WTC11 (cell line): Measurements from ENCODE around the gene POLR2A. TPM values are rescaled to one million over a fixed set of nuclear protein-coding genes. Genes with fewer than 3 reads are reported as not detected.

Experiments
- ATAC-seq: fragments of 200-7000 bp; cut with Tn5 transposase; 2 replicates; pipeline ENCODE4 v1.10.0; 2021; ENCODE audit warnings: mild to moderate bottlenecking, moderate library complexity
- CTCF ChIA-PET: fragments of 300-600 bp; sonication (Branson Sonifier 250); formaldehyde crosslinking; loops from one replicate; lab custom pipeline; 2021; ENCODE audit warnings: antibody characterized with exemption; lab: Charles Lee
- POLR2A ChIA-PET: fragments of 350-600 bp; sonication (Branson Sonifier 250); formaldehyde crosslinking; loops from one replicate; lab custom pipeline; 2021; ENCODE audit warnings: antibody characterized with exemption; lab: Charles Lee
- DNase-seq: peaks from one replicate; pipeline ENCODE4 v3.0.0; 2021; ENCODE audit warnings: low spot score
- H3K27ac Mint-ChIP-seq: 2 replicates; pipeline ENCODE4 v1.8.0; 2021; ENCODE audit warnings: mixed read lengths
- H3K27me3 Mint-ChIP-seq: 2 replicates; pipeline ENCODE4 v1.8.0; 2021; ENCODE audit warnings: low read depth, mild to moderate bottlenecking, moderate library complexity, mixed read lengths
- H3K36me3 Mint-ChIP-seq: 2 replicates; pipeline ENCODE4 v1.8.0; 2021; ENCODE audit warnings: mixed read lengths
- H3K4me1 Mint-ChIP-seq: 2 replicates; pipeline ENCODE4 v1.8.0; 2022; ENCODE audit warnings: mixed read lengths
- H3K4me3 Mint-ChIP-seq: 2 replicates; pipeline ENCODE4 v1.8.0; 2021; ENCODE audit warnings: mild to moderate bottlenecking, moderate library complexity, mixed read lengths
- H3K9me3 Mint-ChIP-seq: 2 replicates; pipeline ENCODE4 v1.8.0; 2021; ENCODE audit warnings: mixed read lengths
- CREM ChIP-seq: sonication (generic); formaldehyde crosslinking; IDR thresholded peaks from 2 replicates; pipeline ENCODE4 v1.8.1; 2022; ENCODE audit warnings: mild to moderate bottlenecking, missing genetic modification reagents, moderate library complexity
- EMX1 ChIP-seq: fragments of 250-450 bp; sonication (Bioruptor Pico); IDR thresholded peaks from 2 replicates; pipeline ENCODE4 v1.8.0; 2021; ENCODE audit warnings: mild to moderate bottlenecking
- ESRRA ChIP-seq: sonication (generic); formaldehyde crosslinking; IDR thresholded peaks from 2 replicates; pipeline ENCODE4 v1.8.1; 2022; ENCODE audit warnings: mild to moderate bottlenecking, missing genetic modification reagents, borderline replicate concordance
- ETV6 ChIP-seq: sonication (generic); formaldehyde crosslinking; IDR thresholded peaks from 2 replicates; pipeline ENCODE4 v1.8.1; 2022; ENCODE audit warnings: mild to moderate bottlenecking, missing genetic modification reagents
- GABPB1 ChIP-seq: sonication (generic); formaldehyde crosslinking; IDR thresholded peaks from 2 replicates; pipeline ENCODE4 v1.8.1; 2023; ENCODE audit warnings: mild to moderate bottlenecking, missing genetic modification reagents
- IRF2 ChIP-seq: sonication (generic); formaldehyde crosslinking; IDR thresholded peaks from 2 replicates; pipeline ENCODE4 v1.8.0; 2022; ENCODE audit warnings: low read depth, missing genetic modification reagents, borderline replicate concordance
- NFYB ChIP-seq: sonication (generic); formaldehyde crosslinking; conservative IDR thresholded peaks from 2 replicates; pipeline ENCODE4 v1.8.0; 2022; ENCODE audit warnings: low read depth, missing genetic modification reagents
- NR1H2 ChIP-seq: sonication (generic); formaldehyde crosslinking; IDR thresholded peaks from 2 replicates; pipeline ENCODE4 v1.9.0; 2021; ENCODE audit warnings: mild to moderate bottlenecking, moderate library complexity, missing genetic modification reagents
- NR2C2 ChIP-seq: sonication (generic); formaldehyde crosslinking; IDR thresholded peaks from 2 replicates; pipeline ENCODE4 v1.8.0; 2022; ENCODE audit warnings: mild to moderate bottlenecking, missing genetic modification reagents
- RORB ChIP-seq: fragments of 250-450 bp; sonication (Bioruptor Pico); IDR thresholded peaks from 2 replicates; pipeline ENCODE4 v1.9.0; 2021; ENCODE audit warnings: mild to moderate bottlenecking
- SMAD4 ChIP-seq: sonication (generic); formaldehyde crosslinking; IDR thresholded peaks from 2 replicates; pipeline ENCODE4 v1.8.0; 2022; ENCODE audit warnings: mild to moderate bottlenecking, missing genetic modification reagents
- SOX15 ChIP-seq: fragments of 250-450 bp; sonication (Bioruptor Pico); IDR thresholded peaks from 2 replicates; pipeline ENCODE4 v1.9.0; 2021; ENCODE audit warnings: mild to moderate bottlenecking
- TEAD1 ChIP-seq: sonication (generic); formaldehyde crosslinking; IDR thresholded peaks from 2 replicates; pipeline ENCODE4 v1.8.0; 2022; ENCODE audit warnings: mild to moderate bottlenecking, missing genetic modification reagents
- ZNF138 ChIP-seq: sonication (generic); formaldehyde crosslinking; conservative IDR thresholded peaks from 2 replicates; pipeline ENCODE4 v1.8.1; 2022; ENCODE audit warnings: mild to moderate bottlenecking, moderate library complexity, missing genetic modification reagents
- ZNF416 ChIP-seq: fragments of 250-450 bp; sonication (Bioruptor Pico); IDR thresholded peaks from 2 replicates; pipeline ENCODE4 v1.9.0; 2021; ENCODE audit warnings: mild to moderate bottlenecking, inconsistent platforms
- total RNA-seq: library from RNA; stranded (reverse); gene quantifications from 3 replicates; pipeline ENCODE4 v1.2.3, GENCODE V29; 2021
- TF ChIP-seq, protein P1 (sequence below): fragments of 200-600 bp; IDR thresholded peaks from 2 replicates; pipeline ENCODE4 v1.8.0; 2022; ENCODE audit warnings: antibody characterized with exemption
- TF ChIP-seq, protein P2 (sequence below): sonication (generic); formaldehyde crosslinking; IDR thresholded peaks from 2 replicates; pipeline ENCODE4 v1.8.0; 2023; ENCODE audit warnings: missing genetic modification reagents
- TF ChIP-seq, protein P3 (sequence below): sonication (generic); formaldehyde crosslinking; IDR thresholded peaks from 2 replicates; pipeline ENCODE4 v1.8.1; 2022; ENCODE audit warnings: missing genetic modification reagents, borderline replicate concordance
- TF ChIP-seq, protein P4 (sequence below): sonication (generic); formaldehyde crosslinking; IDR thresholded peaks from 2 replicates; pipeline ENCODE4 v1.8.1; 2023; ENCODE audit warnings: mild to moderate bottlenecking, missing genetic modification reagents

Gene POLR2A
- total RNA-seq, 1 experiment from 2014 or later, result 170 TPM

DNA sequence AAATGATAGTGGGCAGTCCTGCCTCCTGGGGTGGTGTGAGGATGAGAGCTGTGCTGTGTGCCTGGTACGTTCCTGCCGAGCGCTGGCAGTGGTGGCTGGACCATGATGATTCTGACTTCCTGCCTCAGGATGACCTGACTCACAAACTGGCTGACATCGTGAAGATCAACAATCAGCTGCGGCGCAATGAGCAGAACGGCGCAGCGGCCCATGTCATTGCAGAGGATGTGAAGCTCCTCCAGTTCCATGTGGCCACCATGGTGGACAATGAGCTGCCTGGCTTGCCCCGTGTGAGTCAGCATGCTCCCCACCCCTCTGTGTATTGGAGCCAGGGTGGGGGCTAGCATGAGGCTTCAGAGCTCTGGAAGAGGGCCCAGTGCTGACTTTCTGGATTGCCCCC lies 13.1 kb downstream of the POLR2A start (continued):
- TF ChIP-seq RORB (CRISPR knock-in tag), result no peak
- TF ChIP-seq SOX15, result no peak
- TF ChIP-seq, protein P1, sequence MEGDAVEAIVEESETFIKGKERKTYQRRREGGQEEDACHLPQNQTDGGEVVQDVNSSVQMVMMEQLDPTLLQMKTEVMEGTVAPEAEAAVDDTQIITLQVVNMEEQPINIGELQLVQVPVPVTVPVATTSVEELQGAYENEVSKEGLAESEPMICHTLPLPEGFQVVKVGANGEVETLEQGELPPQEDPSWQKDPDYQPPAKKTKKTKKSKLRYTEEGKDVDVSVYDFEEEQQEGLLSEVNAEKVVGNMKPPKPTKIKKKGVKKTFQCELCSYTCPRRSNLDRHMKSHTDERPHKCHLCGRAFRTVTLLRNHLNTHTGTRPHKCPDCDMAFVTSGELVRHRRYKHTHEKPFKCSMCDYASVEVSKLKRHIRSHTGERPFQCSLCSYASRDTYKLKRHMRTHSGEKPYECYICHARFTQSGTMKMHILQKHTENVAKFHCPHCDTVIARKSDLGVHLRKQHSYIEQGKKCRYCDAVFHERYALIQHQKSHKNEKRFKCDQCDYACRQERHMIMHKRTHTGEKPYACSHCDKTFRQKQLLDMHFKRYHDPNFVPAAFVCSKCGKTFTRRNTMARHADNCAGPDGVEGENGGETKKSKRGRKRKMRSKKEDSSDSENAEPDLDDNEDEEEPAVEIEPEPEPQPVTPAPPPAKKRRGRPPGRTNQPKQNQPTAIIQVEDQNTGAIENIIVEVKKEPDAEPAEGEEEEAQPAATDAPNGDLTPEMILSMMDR, result no peak
- TF ChIP-seq, protein P2, sequence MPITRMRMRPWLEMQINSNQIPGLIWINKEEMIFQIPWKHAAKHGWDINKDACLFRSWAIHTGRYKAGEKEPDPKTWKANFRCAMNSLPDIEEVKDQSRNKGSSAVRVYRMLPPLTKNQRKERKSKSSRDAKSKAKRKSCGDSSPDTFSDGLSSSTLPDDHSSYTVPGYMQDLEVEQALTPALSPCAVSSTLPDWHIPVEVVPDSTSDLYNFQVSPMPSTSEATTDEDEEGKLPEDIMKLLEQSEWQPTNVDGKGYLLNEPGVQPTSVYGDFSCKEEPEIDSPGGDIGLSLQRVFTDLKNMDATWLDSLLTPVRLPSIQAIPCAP (CRISPR knock-in tag), result no peak
- TF ChIP-seq ZNF138, result no peak
- TF ChIP-seq TEAD1, result no peak

DNA sequence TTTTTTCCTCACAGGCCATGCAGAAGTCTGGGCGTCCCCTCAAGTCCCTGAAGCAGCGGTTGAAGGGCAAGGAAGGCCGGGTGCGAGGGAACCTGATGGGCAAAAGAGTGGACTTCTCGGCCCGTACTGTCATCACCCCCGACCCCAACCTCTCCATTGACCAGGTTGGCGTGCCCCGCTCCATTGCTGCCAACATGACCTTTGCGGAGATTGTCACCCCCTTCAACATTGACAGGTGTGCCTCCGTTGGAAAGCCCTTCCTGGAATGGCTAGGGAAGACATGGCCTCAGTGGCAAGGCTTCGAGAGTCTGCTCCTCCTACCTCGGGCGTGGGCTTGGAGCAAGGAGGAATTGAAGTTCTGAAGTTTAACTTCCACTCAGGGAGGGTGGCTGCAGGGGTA lies 13.5 kb downstream of the POLR2A start:
- CTCF ChIA-PET, result interaction anchor here (0.6 kb wide), 1 partner anchor 63 kb away, joined by 3 read pairs; no protein-coding TSS in a partner anchor
- POLR2A ChIA-PET, result interaction anchor here (0.5 kb wide), 1 partner anchor 147 kb away, joined by 3 read pairs; no protein-coding TSS in a partner anchor
- no peak overlapping the region for H3K27ac Mint-ChIP-seq

DNA sequence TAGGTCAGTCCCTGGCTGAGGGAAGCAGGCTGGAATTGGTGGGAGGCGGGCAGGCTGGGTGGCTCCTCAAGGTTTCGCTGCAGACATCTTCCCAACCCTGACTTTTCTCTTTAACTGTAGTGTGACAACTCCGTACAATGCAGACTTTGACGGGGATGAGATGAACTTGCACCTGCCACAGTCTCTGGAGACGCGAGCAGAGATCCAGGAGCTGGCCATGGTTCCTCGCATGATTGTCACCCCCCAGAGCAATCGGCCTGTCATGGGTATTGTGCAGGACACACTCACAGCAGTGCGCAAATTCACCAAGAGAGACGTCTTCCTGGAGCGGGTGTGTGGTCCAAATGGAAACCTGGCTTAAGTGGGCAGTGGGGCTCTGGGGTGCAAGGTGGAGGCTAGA lies 15.0 kb downstream of the POLR2A start:
- no peaks in the 10 kb centered on the region for H3K9me3 Mint-ChIP-seq
- ChIA-PET POLR2A (no interaction called here), CTCF (no interaction called here)
- no peak overlapping the region for H3K4me3 Mint-ChIP-seq
- no peak for DNase-seq
- TF ChIP-seq, protein P1, result no peak
- TF ChIP-seq SOX15 (no peak), IRF2 (CRISPR knock-in tag) (no peak)
- H3K27ac Mint-ChIP-seq, result no peak overlapping the region
- H3K4me1 Mint-ChIP-seq, result no peaks in the 10 kb centered on the region
- H3K36me3 Mint-ChIP-seq, result peaks cover 85% of the 10 kb centered on the region
- ATAC-seq, result no peak
- no peaks in the 10 kb centered on the region for H3K27me3 Mint-ChIP-seq

More for the DNA sequence above, 13.5 kb downstream of the POLR2A start:
- H3K4me1 Mint-ChIP-seq, result no peaks in the 10 kb centered on the region
- DNase-seq, result no peak
- H3K27me3 Mint-ChIP-seq, result no peaks in the 10 kb centered on the region
- TF ChIP-seq IRF2 (CRISPR knock-in tag) (no peak), NFYB (CRISPR knock-in tag) (no peak), NR2C2 (no peak)
- TF ChIP-seq, protein P3, sequence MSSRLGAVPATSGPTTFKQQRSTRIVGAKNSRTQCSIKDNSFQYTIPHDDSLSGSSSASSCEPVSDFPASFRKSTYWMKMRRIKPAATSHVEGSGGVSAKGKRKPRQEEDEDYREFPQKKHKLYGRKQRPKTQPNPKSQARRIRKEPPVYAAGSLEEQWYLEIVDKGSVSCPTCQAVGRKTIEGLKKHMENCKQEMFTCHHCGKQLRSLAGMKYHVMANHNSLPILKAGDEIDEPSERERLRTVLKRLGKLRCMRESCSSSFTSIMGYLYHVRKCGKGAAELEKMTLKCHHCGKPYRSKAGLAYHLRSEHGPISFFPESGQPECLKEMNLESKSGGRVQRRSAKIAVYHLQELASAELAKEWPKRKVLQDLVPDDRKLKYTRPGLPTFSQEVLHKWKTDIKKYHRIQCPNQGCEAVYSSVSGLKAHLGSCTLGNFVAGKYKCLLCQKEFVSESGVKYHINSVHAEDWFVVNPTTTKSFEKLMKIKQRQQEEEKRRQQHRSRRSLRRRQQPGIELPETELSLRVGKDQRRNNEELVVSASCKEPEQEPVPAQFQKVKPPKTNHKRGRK (CRISPR knock-in tag), result no peak
- TF ChIP-seq, all 79 proteins: peak for 0
- no peak for ATAC-seq
- Mint-ChIP-seq H3K4me3 (no peak overlapping the region), H3K9me3 (no peaks in the 10 kb centered on the region), H3K36me3 (peaks cover 83% of the 10 kb centered on the region)

DNA sequence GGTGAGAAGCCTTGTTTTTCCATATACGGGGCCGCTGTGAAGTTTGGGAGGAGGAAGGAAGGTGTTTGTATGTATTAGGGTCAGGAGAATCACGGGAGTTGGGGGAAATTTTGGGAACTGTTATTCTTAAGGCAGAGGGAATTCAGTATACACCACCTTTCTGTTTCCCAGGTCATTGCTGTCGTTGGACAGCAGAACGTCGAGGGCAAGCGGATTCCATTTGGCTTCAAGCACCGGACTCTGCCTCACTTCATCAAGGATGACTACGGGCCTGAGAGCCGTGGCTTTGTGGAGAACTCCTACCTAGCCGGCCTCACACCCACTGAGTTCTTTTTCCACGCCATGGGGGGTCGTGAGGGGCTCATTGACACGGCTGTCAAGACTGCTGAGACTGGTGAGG lies 17.6 kb downstream of the POLR2A start:
- H3K27ac Mint-ChIP-seq, result no peak overlapping the region

More for the DNA sequence above, 17.6 kb downstream of the POLR2A start:
- TF ChIP-seq ZNF416, result no peak
- TF ChIP-seq SMAD4 (CRISPR knock-in tag), result no peak
- TF ChIP-seq, protein P4, sequence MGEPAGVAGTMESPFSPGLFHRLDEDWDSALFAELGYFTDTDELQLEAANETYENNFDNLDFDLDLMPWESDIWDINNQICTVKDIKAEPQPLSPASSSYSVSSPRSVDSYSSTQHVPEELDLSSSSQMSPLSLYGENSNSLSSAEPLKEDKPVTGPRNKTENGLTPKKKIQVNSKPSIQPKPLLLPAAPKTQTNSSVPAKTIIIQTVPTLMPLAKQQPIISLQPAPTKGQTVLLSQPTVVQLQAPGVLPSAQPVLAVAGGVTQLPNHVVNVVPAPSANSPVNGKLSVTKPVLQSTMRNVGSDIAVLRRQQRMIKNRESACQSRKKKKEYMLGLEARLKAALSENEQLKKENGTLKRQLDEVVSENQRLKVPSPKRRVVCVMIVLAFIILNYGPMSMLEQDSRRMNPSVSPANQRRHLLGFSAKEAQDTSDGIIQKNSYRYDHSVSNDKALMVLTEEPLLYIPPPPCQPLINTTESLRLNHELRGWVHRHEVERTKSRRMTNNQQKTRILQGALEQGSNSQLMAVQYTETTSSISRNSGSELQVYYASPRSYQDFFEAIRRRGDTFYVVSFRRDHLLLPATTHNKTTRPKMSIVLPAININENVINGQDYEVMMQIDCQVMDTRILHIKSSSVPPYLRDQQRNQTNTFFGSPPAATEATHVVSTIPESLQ (CRISPR knock-in tag), result no peak
- TF ChIP-seq GABPB1 (CRISPR knock-in tag), result no peak
- no peak for TF ChIP-seq ESRRA
- no peak for TF ChIP-seq EMX1 (CRISPR knock-in tag)
- TF ChIP-seq ETV6 (CRISPR knock-in tag), result no peak
- no peak for TF ChIP-seq CREM
- no peak for TF ChIP-seq NR1H2 (CRISPR knock-in tag)
- peaks cover 86% of the 10 kb centered on the region for H3K36me3 Mint-ChIP-seq
- no peak overlapping the region for H3K4me3 Mint-ChIP-seq
- POLR2A ChIA-PET, result interaction anchor here (1.6 kb wide), 1 partner anchor 64 kb away, joined by 3 read pairs; no protein-coding TSS in a partner anchor
- CTCF ChIA-PET, result interaction anchor here (1.1 to 2.2 kb wide), 4 partner anchors 11 to 145 kb away, joined by 3 to 13 read pairs (median 10); no protein-coding TSS in a partner anchor
- no peaks in the 10 kb centered on the region for H3K4me1 Mint-ChIP-seq
- DNase-seq (no peak), ATAC-seq (no peak)
- no peaks in the 10 kb centered on the region for H3K9me3 Mint-ChIP-seq
- H3K27me3 Mint-ChIP-seq, result no peaks in the 10 kb centered on the region
